Stomach (tissue), 9 donors: ENCODE data around the gene TDRKH. TPM values are rescaled to one million over a fixed set of nuclear protein-coding genes. Genes with fewer than 3 reads are reported as not detected.

Source experiments
- DNase-seq, 2 donors: peaks; one replicate each; pipeline versions ENCODE4 v3.0.0 to v3.0.0-alpha.2; 2013 to 2019
- H3K27ac ChIP-seq, 5 donors: fragments of 200-600 bp in 4 of 5; sonication (generic) in 4 of 5; one replicate each; pipeline ENCODE4 v1.5.1; 2013 to 2019; ENCODE audit warnings: mild to moderate bottlenecking in 1 of 5, moderate library complexity in 1 of 5
- H3K27me3 ChIP-seq, 3 donors: fragments of 200-600 bp; sonication (generic); one replicate each; pipeline ENCODE4 v1.5.1; 2017 to 2019; ENCODE audit warnings: mixed run types in 1 of 3
- H3K36me3 ChIP-seq, 4 donors: fragments of 200-600 bp; sonication (generic); 1 replicate in 3 of 4; 2 replicates in 1 of 4; pipeline ENCODE4 v1.5.1; 2016 to 2019
- H3K4me1 ChIP-seq, 4 donors: fragments of 200-600 bp; sonication (generic); one replicate each; pipeline ENCODE4 v1.5.1; 2016 to 2019
- H3K4me3 ChIP-seq, 4 donors: fragments of 200-600 bp; sonication (generic) in 3 of 4; one replicate each; pipeline ENCODE4 v1.5.1; 2016 to 2019; ENCODE audit warnings: mild to moderate bottlenecking in 1 of 4
- H3K9me3 ChIP-seq, 4 donors: fragments of 200-600 bp; sonication (generic); one replicate each; pipeline ENCODE4 v1.5.1; 2016 to 2019
- EP300 ChIP-seq: sonication (generic); formaldehyde crosslinking; IDR thresholded peaks from one replicate; pipeline ENCODE4 v1.6.1; 2017; ENCODE audit warnings: antibody characterized with exemption
- POLR2A ChIP-seq, 4 donors: fragments of 450-650 bp; IDR thresholded peaks; one replicate each; pipeline ENCODE4 v1.6.1; 2016; ENCODE audit warnings: antibody characterized with exemption in 4 of 4, control low read depth in 2 of 4, mild to moderate bottlenecking in 1 of 4, moderate library complexity in 1 of 4
- POLR2AphosphoS5 ChIP-seq, 3 donors: sonication (generic); formaldehyde crosslinking; IDR thresholded peaks; one replicate each; pipeline ENCODE4 v1.6.1; 2016; ENCODE audit warnings: antibody characterized with exemption in 3 of 3
- WGBS, 5 donors: extraction: QIAGEN DNeasy Blood & Tissue Kit in 3 of 5; methylation state at CpG; one replicate each; pipeline versions ENCODE4 v1.1.5 to v1.1.7; 2013 to 2018; 5-methylcytosine and 5-hydroxymethylcytosine counted together
- intact Hi-C: fragments of 100-400 bp; cut with DNase I; formaldehyde crosslinking; loops from one replicate; pipeline ENCODE4 v1.15.1; 2023; ENCODE audit warnings: low total_unique reads
- polyA plus RNA-seq, 3 donors: library from polyadenylated mRNA; stranded (reverse); fragments of 200-250 nt; gene quantifications; one replicate each; pipeline ENCODE4 v1.2.3, GENCODE V29; 2013
- total RNA-seq, 5 donors: library from RNA; depleted of rRNA; stranded (reverse); fragments of >200 nt; gene quantifications; one replicate each; pipeline versions ENCODE4 v1.1.0 to v1.2.3, GENCODE V29; 2014 to 2016
- TF ChIP-seq, protein P1 (sequence below), 7 experiments: fragments of 450-650 bp in 4 of 7; fragments of 200-600 bp in 3 of 7; sonication (generic) in 3 of 7; IDR thresholded peaks; one replicate each; pipeline ENCODE4 v1.5.1; 2016 to 2019; ENCODE audit warnings: antibody characterized with exemption in 7 of 7, control low read depth in 2 of 7, mild to moderate bottlenecking in 1 of 7
- donor health status: healthy with polysubstance abuse.
- donor health status: Bipolar disorder and iron deficiency.
- donor health status: healthy.

Gene TDRKH
- total and polyA plus RNA-seq, 8 donors = 0.29 to 30.4 (median 2.5) TPM

DNA sequence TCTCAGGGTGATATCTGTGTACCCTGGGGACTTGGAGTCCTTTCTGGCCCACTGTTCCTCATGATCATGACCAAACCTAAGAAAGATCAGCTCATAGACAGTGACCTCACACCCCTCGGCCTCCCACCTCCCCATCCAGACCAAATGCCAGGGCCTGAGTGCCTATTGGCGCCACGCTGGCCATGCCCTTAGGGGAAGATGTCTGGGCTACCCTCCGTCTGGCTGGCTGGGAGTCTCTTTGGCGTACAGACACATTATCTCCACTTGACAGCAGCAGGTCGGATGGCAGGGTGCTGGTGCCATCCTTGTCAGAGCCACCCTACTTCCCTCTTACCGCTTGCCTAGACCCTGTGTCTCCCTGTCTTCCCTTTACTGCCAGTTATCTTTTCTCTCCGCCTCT, 32.9 kb upstream of the TDRKH start:
- no peak for DNase-seq
- no peak for TF ChIP-seq EP300
- no peak for TF ChIP-seq POLR2AphosphoS5 (IDR thresholded peaks at IDR 0.05)
- TF ChIP-seq, protein P1, sequence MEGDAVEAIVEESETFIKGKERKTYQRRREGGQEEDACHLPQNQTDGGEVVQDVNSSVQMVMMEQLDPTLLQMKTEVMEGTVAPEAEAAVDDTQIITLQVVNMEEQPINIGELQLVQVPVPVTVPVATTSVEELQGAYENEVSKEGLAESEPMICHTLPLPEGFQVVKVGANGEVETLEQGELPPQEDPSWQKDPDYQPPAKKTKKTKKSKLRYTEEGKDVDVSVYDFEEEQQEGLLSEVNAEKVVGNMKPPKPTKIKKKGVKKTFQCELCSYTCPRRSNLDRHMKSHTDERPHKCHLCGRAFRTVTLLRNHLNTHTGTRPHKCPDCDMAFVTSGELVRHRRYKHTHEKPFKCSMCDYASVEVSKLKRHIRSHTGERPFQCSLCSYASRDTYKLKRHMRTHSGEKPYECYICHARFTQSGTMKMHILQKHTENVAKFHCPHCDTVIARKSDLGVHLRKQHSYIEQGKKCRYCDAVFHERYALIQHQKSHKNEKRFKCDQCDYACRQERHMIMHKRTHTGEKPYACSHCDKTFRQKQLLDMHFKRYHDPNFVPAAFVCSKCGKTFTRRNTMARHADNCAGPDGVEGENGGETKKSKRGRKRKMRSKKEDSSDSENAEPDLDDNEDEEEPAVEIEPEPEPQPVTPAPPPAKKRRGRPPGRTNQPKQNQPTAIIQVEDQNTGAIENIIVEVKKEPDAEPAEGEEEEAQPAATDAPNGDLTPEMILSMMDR (IDR thresholded peaks at IDR 0.05) = no peak
- TF ChIP-seq POLR2A (IDR thresholded peaks at IDR 0.05) = no peak
- H3K4me3 ChIP-seq = no peak overlapping the region
- peaks cover 0 to 19% (median 0%) of the 10 kb centered on the region in 3 donors for H3K27me3 ChIP-seq
- peaks cover 0 to 12% (median 2%) of the 10 kb centered on the region in 4 donors for H3K36me3 ChIP-seq
- intact Hi-C loops = no loop called here
- no peak overlapping the region for H3K27ac ChIP-seq
- no peaks in the 10 kb centered on the region for H3K9me3 ChIP-seq
- peaks cover 1 to 25% (median 18%) of the 10 kb centered on the region in 4 donors for H3K4me1 ChIP-seq
- WGBS, 5 donors = 72 to 87% (median 81%) methylated on average over 8 of the region's 8 CpGs

DNA sequence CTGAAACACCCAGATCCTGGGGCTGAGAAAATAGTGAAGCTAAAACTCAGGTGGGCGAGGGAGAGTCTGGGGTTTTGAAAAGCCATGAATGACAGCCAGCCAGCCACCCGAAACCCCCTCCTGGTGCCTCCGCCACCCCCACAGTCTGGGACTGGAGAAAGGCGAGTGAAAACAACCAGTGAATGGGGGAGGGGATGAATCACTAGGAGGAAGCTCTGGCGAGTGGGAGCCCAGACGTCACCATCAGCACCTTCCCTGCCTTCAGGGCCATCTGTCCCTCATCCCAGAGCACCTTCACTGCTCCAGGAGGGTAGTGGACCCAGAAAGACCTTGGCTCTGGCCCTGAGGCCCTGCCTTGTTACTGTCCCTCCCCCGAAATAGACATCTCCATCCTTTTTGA, 32.1 kb upstream of the TDRKH start:
- Histone ChIP-seq H3K4me1 (peaks cover 0 to 17% (median 12%) of the 10 kb centered on the region in 4 donors), H3K36me3 (peaks cover 0 to 8% (median 2%) of the 10 kb centered on the region in 4 donors), H3K4me3 (no peak overlapping the region), H3K9me3 (no peaks in the 10 kb centered on the region), H3K27me3 (peaks cover 0 to 11% (median 0%) of the 10 kb centered on the region in 3 donors), H3K27ac (no peak overlapping the region)
- 66 to 74% (median 71%) methylated on average over 6 to 7 of the region's 7 CpGs for WGBS, 5 donors
- no peak for TF ChIP-seq POLR2AphosphoS5 (IDR thresholded peaks at IDR 0.05)
- TF ChIP-seq, protein P1 (IDR thresholded peaks at IDR 0.05) = no peak
- no peak for TF ChIP-seq POLR2A (IDR thresholded peaks at IDR 0.05)
- TF ChIP-seq EP300 = no peak
- DNase-seq = no peak
- intact Hi-C loops = no loop called here

DNA sequence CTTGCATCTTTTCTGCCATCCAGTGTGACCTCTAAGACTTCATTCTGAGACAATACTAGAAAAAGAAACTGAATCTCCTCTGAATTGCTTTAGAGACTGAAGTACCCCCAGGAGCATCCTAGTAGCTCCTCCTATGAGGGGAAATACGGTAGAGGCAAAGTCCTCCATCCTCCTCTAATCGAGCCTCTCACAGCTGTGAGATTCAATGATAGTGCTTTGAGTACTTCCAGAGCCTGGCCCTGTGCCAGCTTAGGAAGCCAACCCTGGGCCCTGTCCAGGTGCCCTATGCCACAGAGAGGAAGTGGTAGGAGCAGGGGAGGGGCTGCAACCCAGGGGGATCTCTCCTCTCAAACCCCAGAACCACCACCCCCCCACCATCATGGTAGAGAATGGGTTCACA, 30.6 kb upstream of the TDRKH start:
- 3 to 13% (median 7%) methylated on average over 2 of the region's 2 CpGs for WGBS, 5 donors
- peak in 1 of 2 donors; percentile 71 for DNase-seq

DNA sequence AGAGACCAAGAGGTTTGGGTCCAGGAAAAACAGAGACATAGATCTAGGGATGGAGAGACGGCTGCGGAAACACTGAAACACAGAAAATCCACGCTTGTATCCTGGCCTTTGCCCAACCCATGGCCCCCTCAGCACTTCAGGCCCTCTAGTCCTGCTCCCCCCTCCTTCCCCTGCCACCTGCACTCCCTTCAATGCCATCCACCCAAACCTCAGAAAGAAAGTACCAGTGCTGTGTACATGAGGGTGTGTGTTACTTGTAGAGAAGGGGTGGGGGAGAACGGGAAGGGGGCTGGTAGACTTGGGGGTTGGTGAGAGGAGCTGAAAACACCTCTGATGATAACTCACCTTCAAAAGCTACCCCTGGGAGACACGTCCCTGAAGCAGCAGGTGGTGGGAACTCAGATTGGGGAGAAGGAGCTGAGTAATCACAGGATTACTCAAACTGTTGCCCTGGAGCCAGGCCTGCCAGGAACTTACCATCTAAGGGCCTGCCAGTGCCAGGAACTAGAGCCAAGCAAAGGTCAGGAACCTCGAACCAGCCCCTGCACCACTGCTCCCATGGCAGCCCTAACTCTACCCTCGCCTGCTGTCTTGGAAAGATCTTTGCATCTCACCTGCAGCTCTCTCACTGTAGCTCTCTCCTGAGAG, 29.8 kb upstream of the TDRKH start:
- TF ChIP-seq EP300 = no peak
- H3K36me3 ChIP-seq = peaks cover 0 to 20% (median 19%) of the 10 kb centered on the region in 4 donors
- peaks cover 0 to 13% (median 10%) of the 10 kb centered on the region in 4 donors for H3K4me1 ChIP-seq
- no peak overlapping the region for H3K4me3 ChIP-seq
- peak in 1 of 2 donors; percentile 40 for DNase-seq
- no peak overlapping the region for H3K27ac ChIP-seq
- WGBS, 5 donors = 57 to 68% (median 62%) methylated on average over 7 of the region's 7 CpGs
- H3K27me3 ChIP-seq = no peaks in the 10 kb centered on the region
- H3K9me3 ChIP-seq = no peaks in the 10 kb centered on the region
- intact Hi-C loops = no loop called here

More for the DNA sequence above, 30.6 kb upstream of the TDRKH start:
- Histone ChIP-seq H3K4me3 (no peak overlapping the region), H3K27me3 (peaks cover 0 to 2% (median 0%) of the 10 kb centered on the region in 3 donors), H3K36me3 (peaks cover 0 to 16% (median 13%) of the 10 kb centered on the region in 4 donors), H3K27ac (no peak overlapping the region), H3K4me1 (peaks cover 0 to 14% (median 12%) of the 10 kb centered on the region in 4 donors), H3K9me3 (no peaks in the 10 kb centered on the region)
- intact Hi-C loops = no loop called here
- TF ChIP-seq EP300 (no peak), POLR2AphosphoS5 (IDR thresholded peaks at IDR 0.05) (no peak), POLR2A (IDR thresholded peaks at IDR 0.05) (no peak)
- TF ChIP-seq, protein P1 (IDR thresholded peaks at IDR 0.05) = no peak
